Measurements from ENCODE around the gene TULP4.

The TULP4 gene

DNA sequence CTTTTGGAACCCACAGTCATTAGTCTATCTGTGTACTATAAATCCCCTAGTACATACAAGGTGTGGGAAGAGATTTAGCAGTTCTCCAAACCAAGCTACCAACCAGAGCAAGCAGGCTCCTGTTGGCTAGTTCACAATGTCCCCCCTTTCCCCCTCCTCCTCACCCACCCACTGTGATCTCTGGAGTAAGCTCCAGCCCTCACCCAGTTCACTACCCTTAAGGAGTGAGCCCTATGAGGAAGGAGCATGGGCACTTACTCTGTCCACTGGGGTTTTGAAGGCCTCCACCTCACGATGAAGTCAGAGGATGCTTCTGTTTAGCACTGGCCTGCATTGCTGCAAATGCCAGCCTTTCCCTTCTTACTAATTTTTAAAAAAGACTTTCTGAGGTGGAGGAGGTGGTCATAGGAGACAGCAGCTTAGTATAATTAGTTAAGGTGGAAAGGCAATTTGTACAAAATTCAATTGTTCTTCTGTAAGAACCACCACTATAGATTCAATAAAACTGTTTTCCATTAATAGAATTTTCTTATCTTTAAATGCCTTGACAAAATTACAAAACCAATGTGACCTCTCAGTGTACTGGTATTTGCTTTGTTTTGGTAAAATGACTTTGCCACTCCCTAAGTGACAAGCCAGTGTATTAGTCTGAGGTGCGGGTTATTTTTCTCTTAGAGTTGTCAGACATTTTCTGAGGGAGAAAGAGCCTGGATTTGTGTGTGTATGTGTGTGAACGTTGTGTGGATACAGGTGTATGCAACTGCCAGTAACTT is 86.2 kb downstream of the TULP4 start:
- DNase-seq = no peak

DNA sequence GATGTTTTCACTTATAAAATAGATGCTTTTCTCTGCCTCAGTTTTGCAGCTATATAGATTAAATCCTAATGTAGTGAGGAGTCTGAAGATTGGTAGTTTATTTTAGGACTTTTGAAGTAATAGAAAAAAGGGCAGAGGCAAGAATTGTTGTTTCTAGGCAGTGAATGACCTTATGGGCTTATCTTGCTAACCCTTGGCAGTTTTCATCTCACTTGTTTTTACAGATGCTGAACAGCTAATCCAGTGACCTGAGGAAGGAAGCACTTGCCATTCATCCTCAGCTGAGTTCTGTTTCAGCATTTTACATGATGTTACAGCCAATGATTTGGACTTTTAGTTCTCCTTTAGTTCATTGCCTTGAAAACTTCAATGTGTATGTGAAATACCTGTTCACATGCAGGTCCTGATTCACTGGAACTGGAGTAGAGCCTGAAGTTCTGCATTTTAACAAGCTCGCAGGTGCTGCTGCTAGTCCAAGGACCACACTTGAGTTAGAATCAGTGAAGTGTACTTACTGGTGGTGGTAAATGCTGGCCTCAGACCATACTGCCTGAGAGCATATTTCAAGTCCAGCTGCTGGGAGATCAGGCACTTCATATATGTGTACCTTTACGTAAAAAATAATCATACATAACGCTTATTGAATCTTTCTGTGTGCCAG is 86.9 kb downstream of the TULP4 start:
- no peak for DNase-seq

DNA sequence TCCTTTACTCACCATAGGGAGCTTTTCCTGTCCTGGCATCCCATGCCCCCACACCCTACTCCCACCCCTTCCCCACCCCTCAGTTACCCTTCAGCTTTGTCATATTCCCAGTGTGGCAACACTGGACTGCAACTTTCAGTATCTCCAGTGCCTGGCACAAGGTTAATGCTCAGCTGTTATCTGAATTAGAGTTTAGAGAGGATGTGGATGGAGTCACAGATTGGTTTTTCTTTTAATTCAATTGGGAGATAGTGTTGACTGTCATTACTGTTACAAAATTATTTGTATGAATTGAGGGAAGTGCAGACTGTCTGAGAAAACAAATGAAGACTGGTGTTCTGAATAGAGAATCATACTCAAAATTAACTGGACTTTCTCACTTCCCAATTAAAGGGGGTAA is 89.9 kb downstream of the TULP4 start:
- DNase-seq = no peak

DNA sequence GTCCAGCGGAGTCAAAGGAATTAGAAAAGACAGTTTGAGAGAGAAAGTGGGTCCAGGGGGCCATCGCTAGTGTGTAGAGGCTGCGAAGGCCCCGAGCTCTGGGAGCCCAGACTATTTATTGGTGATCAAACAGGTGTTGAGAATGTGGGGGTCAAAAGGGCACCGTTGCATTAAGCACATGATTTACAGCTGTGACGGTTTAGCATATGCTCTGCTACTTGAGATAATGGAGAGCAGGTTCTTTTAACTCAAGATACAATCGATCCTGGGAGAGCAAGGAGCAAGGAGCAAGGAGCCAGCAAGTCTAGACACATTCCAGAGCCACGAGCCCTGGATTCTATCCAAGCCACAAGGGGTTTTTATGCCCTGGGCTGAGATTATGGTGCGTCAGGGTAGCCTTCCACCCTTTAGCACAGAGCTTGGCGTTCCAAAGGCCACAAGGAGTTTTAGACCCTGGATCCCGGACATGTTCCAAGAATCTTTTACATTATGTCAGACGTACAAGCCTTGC is 93.1 kb downstream of the TULP4 start:
- DNase-seq = peak; percentile 72

DNA sequence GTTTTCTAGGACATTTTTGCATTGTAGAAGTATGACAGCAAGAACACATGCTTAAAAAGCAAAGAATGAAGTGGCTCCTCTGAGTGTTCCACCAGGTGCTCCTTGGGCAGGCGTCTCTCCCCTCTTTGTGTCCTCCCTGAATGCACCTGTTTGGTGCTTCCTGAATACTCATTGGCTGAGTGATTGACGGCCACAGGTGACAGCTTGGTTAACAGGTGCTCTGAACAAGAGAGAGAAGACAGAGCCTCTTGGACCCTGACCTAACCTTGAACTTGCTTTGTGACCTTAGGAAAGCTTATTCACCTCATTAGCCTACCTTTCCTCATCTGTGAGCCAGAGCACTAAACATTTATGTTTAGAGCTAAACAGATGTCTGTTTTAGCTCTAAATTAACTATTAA is 93.7 kb downstream of the TULP4 start:
- no peak for DNase-seq

DNA sequence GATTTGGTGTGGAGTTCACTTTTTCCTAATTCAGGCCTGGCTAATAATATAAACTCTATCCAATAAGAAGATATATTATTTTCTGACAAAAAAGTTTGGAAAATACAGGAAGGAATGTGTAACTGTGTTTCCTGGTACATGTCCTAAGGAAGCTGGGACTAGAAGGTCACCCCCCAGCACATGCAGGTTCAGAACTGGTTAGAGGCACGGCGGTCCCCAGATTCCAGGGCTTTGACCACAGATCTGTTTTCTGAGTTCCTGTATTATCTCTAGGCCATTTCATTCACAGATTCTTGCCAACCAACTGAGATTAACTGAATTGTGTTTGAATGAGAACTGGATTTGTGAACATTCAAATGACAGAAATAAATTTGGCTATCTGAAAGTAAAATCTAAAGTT is 94.5 kb downstream of the TULP4 start:
- no peak for DNase-seq

DNA sequence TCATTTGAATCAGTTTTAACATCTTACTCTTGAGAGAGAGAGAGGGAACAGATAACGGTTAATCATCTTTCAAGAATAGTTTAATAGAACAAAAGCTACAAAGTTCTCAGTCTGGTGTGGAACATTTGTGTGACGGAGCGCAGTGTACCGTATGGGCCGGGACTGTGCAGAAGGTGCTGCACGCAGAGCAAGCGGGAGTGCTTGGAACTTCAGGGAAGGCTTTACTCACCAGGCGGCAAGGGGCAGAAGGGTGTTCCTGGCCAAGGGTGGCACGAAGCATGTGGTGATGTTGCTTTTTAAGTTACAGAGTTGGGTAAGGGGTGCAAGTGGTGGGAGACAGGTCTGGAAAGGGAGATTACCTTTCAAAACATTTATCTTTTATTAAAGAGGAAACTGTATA is 95.7 kb downstream of the TULP4 start:
- no peak for DNase-seq

DNA sequence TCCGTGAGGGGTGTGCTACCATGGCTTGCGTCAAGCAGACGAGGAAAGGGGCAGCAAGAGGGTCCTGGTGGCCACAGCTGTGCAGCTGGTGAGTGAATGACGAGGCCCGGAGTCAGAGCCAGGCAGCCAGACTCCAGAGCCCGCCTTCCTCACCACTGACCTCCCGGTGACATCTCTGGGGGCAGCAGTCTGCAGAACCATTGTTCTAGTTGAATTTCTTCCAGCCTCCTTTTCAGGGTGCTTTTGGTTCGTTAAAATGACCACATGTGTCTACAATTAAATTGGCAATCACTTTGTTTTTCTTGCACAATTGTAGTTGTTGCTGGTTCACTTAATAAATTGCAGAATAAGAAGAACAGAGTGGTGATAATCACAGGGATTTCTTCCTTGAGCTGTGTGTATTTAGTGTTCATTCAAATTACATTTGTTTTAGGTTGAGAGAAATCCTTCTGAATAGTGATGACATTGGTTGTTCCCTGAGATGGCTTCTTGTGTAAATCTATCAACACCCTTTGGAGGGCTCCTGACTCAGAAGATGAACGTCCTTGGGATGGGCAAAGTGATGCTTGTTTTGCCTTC is 96.4 kb downstream of the TULP4 start:
- peak; percentile 85 for DNase-seq

DNA sequence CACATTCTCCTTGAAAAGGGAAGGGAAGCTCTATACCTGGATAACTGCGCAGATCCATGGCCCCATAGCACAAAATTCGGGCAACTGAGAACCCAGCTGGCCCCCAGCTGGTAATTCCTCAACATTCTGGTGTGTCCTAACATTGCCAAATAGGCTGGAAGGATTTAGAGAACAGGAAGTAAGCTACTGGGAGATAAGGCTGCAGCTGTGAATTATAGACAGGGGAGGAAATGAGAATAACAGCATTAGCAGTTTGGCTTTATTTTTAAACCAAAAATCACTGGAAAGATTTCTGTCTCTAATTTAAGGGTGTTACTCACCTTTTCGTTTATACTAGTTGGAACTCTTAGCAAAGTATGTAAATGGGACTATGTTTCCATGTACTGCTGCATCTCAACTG is 97.2 kb downstream of the TULP4 start:
- DNase-seq = peak; percentile 65

DNA sequence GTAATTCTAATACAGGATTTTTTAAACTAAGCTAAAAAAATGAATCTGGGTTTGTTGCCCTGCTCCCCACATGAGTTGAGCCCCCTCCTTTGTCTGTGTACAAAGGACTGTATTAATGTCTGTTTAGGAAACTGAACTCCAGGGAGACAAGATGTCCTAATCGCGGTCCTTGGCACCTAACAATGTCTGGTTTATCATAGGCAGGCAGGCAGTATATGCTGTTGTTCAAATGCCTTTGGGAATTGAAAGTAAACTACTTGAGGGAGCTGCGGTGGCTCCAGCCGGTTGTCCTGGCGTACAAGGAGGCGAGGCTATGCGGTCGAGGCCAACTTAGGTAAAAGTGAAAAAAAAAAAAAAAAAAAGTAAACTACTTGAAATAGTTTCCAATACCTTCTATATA is 98.5 kb downstream of the TULP4 start:
- no peak for DNase-seq

DNA sequence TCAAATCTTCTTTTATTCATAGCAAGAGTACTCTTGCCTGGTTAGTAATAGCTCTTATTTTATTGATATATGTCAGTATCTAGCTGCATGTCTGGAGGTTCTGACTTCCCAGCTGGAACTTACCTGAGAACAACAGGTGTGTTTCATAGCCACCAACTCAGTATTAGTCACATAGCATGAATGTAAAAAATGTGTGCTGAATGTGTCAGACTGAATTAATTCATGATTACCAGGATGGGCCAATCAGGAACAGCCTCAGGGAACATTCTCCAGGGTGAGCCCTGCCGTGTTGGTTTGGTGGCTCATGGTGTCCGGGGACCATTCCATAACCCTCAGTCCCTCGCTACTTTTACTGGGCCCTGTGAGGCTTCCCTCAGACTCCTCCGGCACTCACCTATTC is 99.7 kb downstream of the TULP4 start:
- no peak for DNase-seq

DNA sequence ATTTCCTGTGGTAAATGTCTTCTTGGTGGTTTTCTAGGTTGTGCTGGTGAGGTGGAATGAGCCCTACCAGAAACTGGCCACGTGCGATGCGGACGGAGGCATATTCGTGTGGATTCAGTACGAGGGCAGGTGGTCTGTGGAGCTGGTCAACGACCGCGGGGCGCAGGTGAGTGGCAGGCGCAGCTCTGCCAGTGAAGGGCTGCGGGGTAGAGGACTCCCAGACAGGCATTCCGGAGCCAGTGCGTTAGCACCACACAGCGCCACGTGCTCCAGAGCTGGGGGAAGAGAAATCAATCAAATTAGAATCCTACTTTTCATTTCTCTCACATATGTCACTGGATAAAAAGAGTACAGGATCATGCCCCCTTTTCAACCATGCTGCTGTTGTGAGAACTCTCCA is 100.8 kb downstream of the TULP4 start:
- no peak for DNase-seq

DNA sequence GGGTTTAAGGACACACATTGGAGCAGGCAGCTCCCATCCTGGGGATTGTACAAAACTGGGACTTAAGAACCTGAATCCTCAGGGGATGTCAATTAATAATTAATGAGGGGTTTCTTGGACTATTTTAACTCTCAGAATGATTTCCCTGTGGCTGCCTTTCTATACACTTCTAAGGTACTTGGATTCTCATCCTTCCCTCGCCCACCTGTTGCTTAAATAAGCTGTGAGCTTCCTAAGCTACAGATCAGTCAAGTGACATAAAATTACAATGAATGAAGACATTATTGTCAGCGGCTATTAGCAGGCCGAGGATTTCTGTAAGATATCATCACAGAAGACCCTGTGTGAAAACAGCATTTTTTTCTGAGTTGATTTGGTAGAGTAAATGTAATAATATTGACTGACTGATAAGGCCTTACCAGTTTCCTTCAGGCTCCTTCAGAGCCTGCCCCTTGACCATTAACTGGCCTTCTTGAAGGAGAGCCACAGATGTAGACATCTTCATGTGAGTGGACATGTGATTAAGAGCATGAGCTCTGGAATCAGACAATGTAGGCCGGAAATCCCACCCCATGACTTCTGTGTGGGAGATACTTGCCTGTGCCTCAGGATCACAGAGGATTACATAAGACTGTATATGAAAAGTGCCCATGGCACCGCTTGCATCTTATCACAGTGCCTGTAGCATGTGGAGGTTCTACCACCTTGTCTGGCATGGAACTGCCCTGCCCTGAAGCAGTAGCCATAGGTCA is 101.7 kb downstream of the TULP4 start:
- DNase-seq = no peak

DNA sequence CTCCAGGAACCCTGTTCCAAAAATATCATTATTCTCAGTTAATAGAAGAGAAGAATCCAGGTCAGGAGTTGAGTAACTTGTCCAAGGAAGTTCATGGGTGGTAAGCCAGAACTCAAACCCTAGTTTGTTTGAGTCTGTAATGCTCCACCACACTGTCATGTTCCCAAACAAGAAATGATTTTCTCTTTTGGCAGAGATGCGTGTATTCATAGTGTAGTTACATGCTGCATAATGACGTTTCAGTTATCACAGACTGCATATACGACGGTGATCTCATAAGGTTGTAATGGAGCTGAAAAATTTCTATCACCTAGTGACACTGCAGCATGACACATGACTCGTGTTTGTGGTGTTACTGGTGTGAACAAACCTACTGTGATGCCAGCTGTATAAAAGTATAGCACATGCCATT is 102.6 kb downstream of the TULP4 start:
- peak; percentile 68 for DNase-seq

DNA sequence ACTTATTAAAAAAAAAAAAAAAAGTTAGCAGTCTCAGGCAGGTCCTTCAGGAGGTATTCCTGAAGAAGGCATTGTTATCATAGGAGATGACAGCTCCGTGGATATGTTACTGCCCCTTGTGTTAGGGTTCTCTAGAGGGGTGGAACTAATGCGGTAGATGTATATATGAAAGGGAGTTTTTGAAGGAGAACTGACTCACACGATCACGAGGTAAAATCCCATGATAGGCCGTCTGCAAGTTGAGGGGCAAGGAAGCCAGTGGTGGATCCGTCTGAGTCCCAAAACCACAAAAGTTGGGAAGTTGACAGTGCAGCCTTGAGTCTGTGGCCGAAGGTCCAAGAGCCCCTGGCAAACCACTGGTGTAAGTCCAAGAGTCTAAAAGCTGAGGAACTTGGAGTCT is 103.4 kb downstream of the TULP4 start:
- DNase-seq = no peak

DNA sequence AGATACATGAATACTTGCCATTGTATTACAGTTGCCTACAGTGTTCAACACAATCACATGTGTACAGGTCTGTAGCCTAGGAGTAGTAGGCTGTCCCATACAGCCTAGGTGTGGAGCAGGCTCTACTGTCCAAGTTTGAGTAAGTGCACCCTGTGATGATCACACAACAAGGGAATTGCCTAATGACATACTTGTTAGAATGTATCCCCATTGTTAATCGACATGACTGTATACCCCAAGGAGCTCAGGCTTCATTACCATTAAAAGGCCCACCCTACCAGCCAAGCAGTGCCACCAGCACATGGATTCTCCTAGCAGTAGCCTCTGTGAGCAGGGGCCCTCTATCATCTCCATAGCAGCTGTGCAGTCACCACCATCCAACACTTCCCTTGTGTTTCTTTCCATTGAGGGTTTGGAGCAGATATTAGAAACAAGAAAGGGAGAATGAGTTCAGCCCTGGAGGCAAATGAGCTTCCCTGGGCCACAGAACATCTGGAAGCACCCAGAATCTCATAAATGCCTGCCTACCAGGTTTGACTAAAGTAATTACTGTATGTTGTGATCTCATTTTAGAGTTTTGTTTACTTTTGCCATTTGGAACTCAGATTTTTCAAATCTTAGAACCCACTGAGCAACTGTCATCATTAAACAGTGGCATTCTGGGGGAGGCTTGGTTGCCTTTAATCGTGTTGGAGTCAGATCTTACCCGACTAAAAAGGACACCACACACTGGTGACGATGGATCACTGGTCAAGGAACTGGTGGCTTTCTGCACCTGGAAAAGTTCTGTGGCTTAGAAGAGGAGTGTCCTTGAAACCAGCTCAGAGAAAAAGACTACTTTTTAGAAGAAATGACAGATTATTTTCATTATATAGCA is 104.9 kb downstream of the TULP4 start:
- no peak for DNase-seq

DNA sequence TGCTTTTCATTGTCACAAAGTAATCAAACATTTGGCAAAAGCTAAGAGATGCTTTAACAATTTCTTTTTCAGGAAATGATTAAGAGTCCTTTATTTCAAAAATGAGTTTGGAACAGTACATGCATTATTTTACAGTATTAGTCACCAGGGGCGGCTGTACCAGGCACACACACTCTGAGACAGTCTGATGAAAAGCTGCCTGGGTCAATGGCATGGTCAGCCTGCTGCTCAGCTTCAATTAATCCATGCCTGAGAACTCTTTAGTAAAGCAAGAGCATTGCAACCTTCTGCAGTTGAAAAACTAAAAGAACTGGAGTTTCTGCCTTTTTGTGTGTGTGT is 105.5 kb downstream of the TULP4 start:
- DNase-seq = peak; percentile 50

DNA sequence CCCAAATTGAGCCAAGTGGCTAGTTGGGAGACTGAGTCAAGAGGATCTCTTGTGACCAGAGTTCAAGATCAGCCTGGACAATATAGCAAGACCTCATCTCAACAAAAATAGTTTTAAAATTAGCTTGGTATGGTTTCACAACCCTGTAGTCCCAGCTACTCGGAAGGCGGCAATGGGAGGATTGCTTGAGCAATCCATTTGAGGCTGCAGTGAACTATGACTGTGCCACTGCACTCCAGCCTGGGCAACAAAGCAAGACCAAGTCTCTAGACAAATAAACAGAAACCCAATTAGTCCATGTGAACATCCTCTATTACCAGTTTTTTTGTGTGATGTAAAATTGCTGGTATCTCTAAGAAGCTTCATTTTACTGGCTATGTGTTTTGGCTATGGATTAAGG is 106.2 kb downstream of the TULP4 start:
- DNase-seq = no peak

DNA sequence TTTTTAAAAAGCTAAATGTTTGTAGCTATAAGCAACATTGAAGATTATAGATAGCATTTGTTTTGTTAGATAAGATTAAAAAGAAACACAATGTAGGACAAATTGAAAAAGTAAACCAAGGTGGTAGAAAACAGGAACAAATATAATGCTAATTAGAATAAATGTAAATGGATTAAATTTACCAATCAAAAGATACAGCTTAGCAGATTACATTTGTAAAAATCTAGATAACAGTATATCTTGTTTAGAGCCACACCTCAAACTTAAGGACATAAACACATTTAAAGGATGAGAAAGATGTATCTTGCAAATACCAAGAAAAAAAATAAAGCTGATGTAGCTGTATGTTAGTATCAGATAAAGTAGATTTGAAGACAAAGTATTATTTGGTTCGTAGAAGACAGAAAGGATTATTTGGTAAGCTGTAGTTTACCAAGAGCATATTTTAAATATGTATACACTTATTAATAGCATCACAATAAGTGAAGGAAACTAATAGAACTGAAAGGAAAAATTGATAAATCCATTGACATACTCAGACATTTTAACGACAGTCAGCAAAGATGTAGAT is 107.2 kb downstream of the TULP4 start:
- no peak for DNase-seq

DNA sequence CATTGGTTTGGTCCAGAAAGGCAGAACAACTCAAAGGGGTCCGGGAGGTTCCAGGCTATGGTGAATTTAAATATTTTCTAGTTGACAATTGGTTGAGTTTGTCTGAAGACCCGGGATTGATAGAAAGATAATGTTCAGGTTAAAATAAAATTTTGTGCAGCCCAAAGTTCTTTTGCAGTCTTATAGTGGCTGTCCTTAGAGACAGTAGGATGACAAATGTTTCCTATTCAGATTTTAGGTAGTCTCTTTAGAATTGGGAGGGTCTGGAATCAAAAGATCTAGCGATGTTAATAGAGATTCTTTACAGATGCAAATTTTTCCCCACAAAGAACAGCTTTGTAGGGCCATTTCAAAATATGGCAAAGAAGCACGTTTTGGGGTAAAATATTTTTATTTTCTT is 109.1 kb downstream of the TULP4 start:
- no peak for DNase-seq

DNA sequence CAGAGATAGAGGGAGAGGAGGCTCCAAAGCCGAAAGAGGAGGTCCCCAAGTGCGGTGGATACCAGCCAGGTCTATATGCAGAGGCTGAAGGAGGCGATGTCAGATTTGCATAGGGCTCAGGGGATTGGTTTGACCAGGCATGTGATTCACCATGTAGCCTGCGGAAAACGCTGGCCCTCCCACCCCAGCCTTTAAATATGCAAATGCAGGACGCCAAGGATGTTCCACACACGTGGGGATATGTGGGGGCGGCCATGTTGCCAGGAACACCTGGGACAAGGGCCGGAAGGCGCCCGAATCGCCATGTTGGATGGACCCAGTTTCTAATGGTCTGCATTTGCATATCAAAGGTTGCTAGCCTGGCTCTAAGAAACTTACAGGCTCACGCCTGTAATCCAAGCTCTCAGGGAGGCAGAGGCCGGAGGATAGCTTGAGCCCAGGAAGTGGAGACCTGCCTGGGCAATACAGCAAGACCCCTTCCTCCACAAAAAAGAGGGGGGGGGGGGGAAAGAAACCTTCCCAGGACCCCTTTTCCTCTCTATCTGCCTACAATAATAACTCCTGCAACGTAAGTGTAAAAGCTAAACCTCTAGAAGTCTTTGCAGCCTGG is 110.5 kb downstream of the TULP4 start:
- DNase-seq = no peak

DNA sequence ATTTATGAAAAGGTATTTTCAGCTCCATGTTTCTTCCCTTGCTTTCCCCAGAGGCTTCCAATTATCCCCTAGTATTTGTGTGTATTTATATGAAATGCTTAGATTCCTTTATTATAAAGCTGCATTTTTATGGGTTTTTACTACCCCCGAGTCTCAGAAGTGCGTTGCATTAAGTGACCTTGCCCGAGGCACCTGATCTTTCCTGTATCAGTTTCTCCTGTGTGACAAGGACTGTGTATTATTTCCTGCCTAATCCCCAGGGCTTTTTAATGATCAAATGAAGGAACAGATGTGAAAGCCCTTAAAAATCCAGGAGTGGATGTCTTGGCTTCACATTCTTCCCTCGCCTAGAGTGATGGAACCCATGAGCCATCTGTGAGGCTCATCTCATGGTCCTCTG is 118.8 kb downstream of the TULP4 start:
- no peak for DNase-seq

Data from fibroblast of skin of right quadriceps (primary cell).